CD4-positive, alpha-beta T cell treated with Interleukin-4 for 1 hour (primary cell): Measurements from ENCODE around the gene CCNT2.
"Not testable (repeated sequence)": the region's sequence is repeated elsewhere in the genome, so short reads cannot be mapped to it uniquely, and the experiment has no call there.

Source experiments
- DNase-seq, 2 donors: peaks; one replicate each; pipeline ENCODE4 v3.0.0-alpha.2; 2020 to 2022

Gene CCNT2

GRCh38 chr2:134919341-134920210 lies 954 bp downstream of the CCNT2 start:
- peak; percentile 40 to 46 for DNase-seq

DNA sequence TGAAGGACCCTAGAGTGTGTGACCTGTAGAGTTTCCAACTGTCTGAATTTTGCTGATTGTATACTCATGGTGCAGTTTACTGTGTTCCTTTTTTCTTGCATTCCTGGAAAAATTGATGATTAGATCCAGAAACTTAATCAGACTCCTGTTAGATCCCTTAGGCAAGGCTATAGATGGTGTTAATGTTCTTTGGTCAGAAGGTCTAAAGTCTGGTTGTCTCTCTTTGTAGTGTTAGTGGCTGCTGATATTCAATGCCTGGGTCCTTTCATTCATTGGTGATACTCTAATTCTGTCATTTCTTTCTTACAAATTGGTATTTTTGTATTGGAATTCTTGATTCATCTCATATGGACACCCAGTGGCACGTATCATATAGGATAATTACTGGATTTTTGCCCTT lies 6.3 kb downstream of the CCNT2 start:
- no peak for DNase-seq

GRCh38 chr2:134926231-134926931 lies 7.8 kb downstream of the CCNT2 start:
- DNase-seq, result no peak

GRCh38 chr2:134927195-134927594 lies 8.6 kb downstream of the CCNT2 start:
- DNase-seq, result no peak

GRCh38 chr2:134932864-134933526 lies 14.4 kb downstream of the CCNT2 start:
- DNase-seq, result no peak

GRCh38 chr2:134933732-134934131 lies 15.1 kb downstream of the CCNT2 start:
- DNase-seq, result no peak

- DNase-seq, result no peak
Observed at GRCh38 chr2:134934150-134934549, 15.5 kb downstream of the CCNT2 start.

DNA sequence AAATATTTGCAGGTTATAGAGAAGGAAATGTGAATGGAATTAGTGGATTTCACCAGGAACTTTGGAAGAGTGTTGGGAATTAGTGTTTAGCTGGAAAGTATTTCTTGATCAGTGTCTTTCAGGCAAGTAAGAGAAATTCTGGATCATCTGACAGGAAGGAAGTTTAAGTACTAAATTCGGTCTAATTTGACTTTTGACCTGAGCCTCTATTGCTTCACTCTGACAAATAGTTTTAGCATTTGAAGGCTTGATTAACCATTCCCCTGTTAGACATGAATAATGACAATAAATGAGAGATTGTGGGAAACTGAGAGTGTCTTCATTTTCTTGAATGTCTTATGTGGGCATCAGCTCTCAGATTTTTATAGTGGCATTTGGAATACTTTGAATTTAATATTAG lies 16.0 kb downstream of the CCNT2 start:
- no peak for DNase-seq

DNA sequence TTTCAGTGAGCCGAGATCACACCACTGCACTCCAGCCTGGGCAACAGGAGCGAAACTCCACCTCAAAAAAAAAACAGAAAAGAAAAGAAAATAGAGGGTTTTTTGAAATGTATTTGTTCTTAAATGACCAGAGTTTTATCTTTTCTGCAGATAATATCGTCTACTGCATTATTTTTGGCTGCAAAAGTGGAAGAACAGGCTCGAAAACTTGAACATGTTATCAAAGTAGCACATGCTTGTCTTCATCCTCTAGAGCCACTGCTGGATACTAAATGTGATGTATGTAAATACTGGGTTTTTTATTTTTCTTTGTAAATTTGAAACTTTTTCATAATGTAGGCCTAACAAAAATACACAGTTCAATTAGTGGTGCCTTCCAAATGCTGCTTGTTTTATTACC lies 18.1 kb downstream of the CCNT2 start:
- no peak for DNase-seq

DNA sequence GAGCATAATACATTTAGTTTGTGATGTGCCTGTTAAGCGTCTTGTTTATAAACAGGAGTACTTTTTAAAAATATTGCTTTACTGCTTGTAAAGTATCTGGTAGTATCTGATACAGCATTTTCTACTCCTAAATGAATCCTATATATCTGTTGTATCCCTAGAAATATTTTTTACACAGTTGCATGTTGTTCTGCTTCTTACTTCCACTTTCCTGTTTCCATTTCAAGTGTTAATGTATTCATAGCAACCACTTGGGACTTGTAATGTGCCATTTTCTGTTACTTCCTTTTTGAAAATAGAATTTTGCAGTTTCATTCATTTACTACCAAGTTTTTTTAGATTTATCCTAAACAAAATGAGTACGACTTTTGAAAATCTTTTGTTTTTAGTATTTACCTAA lies 24.9 kb downstream of the CCNT2 start:
- no peak for DNase-seq

DNA sequence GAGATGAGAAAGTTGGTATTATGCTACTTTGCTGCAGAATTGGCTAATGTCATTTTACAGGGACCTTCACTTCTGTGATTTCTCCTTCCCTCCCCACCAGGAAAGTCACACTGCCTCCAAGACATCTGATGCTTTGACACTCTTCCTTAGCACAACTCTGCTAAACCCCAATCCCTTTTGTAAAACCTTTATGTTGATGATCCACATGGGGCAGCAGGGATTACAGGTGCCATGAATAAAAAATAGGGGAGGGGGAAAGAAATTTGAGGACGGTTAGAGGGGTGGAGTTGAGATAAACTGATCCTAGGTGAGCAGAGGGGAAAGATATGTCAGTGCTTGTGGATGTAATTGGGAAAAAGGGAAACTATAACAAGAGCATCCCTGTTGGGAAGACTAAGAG lies 26.4 kb downstream of the CCNT2 start:
- no peak for DNase-seq

DNA sequence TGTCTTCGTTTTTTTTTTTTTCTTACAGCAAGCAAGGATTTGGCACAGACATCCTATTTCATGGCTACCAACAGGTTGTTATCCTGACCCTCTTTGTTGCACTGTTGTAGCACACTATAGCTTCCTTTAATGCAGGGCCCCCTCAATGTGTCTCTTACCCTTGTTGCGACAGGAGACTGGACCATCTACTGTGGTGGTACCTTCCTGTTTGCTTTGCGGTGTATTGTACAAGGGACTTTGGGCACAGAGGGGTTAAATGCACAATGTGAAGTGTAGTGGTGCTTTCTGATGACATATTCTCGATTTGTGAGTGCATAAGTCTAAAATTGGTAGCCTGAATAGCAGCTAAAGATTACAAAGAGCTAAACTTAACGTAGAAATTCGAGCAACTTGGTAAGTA lies 27.5 kb downstream of the CCNT2 start:
- DNase-seq, result no peak

DNA sequence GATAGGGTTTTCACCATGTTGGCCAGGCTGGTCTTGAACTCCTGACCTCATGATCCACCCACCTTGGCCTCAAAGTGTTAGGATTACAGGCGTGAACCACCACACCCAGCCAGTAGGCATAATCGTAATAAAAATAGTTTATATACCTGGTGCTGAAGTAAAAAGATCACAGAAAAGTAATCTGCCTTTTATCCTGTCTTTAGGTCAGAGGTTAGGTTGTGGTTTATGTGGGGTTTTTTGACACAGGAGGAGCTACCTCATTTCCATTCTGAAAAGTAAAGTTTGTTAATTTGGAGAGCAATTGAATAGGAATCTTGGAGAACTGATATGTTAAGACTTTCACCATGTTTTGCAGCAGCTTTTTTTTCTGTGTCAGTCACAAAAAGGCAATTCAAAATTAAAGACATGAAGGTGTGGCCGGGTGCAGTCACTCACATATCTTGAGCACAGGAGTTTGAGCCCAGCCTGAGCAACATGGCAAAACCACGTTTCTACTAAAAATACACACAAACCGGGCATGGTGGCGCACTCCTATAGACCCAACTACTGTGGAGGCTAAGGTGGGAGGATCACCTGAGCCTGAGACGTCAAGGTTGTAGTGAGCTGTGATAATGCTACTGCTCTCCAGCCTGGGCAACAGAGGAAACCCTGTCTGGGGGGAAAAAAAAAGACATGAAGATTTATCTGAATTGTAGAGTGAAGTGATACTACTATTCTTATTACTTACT lies 31.5 kb downstream of the CCNT2 start:
- DNase-seq, result no peak

GRCh38 chr2:134950886-134951285 lies 32.3 kb downstream of the CCNT2 start:
- no peak for DNase-seq

- no peak for DNase-seq
Observed at GRCh38 chr2:134952608-134953007, 34.0 kb downstream of the CCNT2 start.

GRCh38 chr2:134954065-134954464 lies 35.4 kb downstream of the CCNT2 start:
- DNase-seq, result no peak

DNA sequence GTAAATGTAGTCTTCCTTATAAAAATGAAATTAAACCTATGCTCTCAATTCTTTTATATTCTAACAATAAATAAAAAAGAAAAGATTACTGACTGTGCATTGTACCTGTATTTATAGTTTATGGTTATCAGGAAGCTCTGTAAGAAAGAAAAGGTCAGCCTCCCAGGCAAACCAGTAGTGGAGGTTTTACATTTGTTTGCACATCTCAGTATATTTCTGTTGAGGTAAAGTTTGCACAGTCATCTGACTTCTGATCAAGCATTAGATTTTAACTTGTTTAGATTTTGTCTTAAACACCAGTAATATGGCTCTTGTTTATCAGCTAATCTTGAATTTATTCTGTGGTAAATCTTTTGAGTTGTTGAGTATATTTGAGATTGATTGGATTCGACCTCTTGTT lies 37.1 kb downstream of the CCNT2 start:
- DNase-seq, result no peak

DNA sequence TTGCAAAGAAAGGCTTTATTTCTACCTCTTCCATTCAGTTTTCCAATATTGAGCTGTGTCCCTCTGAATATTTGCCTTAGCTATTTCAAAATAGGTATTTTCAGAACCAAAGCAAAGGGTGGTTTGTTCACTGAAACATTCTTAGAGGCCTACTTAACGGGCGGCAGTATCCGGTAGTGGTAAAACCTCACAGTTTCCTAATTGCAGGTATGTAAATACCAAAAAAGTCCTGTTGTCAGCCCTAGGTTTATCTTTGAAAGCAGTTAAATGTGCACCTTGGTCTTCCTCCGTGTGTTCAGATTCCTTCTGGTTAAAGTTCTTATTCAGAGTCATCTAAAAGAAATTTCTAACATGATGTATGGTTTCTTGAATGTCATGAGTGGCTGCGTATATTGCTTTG lies 38.9 kb downstream of the CCNT2 start:
- DNase-seq, result no peak

DNA sequence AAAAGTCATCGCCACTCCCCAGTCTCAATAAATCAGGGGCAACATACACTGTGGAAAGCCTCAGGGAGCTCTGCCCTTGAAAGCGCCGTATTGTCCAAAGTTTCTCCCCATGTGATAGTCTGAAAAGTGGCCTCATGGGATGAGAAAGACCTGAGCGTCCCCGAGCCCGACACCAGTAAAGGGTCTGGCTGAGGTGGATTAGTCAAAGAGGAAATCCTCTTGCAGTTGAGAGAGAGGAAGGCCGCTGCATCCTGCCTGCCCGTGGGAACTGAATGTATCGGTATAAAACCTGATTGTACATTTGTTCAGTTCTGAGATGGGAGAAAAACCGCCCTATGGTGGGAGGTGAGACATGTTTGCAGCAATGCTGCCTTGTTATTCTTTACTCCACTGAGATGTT lies 48.5 kb downstream of the CCNT2 start:
- DNase-seq, result not testable (repeated sequence)

- no peak for DNase-seq
Observed at GRCh38 chr2:134973241-134974138, 54.9 kb downstream of the CCNT2 start.

DNA sequence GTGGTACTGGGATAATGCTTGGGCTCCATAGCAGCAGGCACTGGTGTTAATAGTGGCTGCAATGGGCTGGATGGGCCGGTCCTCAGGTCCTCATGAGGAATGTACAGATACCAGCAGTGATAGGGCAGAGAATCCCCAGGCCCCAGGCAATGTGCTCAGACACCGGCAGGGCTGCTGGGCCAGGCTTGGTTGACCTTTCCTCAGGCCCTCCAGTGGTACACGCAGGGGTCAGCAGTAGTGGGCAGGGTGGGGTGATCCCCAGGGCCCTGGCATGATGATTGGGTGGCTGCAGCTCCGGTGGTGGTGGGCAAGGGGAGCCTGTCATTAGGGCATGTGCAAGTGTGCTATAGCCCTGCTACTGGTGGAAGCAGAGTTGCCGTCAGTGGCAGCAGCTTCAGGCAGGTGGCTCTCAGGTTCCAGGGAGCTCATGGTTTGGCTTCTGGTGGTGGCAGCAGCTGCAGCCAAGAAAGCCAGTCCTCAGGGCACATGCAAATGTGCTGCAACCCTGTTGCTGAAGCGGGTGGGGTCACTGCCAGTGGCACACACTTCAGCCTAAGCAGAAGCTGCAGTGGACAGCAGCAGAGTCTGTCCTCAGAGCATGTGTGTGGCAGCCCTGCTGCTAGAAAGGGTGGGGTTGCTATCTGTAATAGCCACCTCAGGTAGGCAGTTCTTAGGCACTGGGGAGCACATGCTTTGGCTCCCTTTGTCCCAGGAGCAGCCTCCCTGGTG lies 56.8 kb downstream of the CCNT2 start:
- no peak for DNase-seq
